ENCODE measurements around the gene ZNF354B. TPM values are rescaled to one million over a fixed set of nuclear protein-coding genes. Genes with fewer than 3 reads are reported as not detected.
"Not testable (repeated sequence)": the region's sequence is repeated elsewhere in the genome, so short reads cannot be mapped to it uniquely, and the experiment has no call there.

ZNF354B gene
- 10 to 100 TPM in 1 of 2 donors, 1 to 10 TPM in 1; 9.8 to 10.4 TPM for total RNA-seq
- long read RNA-seq, transcript ZNF354B-202 (4 exons, 763 nt): major isoform, 5 of 9 reads
- long read RNA-seq, partial matches to known transcripts: 0 of 9 reads
- long read RNA-seq, other reads (novel, unspliced or antisense): 2 of 9 reads

DNA sequence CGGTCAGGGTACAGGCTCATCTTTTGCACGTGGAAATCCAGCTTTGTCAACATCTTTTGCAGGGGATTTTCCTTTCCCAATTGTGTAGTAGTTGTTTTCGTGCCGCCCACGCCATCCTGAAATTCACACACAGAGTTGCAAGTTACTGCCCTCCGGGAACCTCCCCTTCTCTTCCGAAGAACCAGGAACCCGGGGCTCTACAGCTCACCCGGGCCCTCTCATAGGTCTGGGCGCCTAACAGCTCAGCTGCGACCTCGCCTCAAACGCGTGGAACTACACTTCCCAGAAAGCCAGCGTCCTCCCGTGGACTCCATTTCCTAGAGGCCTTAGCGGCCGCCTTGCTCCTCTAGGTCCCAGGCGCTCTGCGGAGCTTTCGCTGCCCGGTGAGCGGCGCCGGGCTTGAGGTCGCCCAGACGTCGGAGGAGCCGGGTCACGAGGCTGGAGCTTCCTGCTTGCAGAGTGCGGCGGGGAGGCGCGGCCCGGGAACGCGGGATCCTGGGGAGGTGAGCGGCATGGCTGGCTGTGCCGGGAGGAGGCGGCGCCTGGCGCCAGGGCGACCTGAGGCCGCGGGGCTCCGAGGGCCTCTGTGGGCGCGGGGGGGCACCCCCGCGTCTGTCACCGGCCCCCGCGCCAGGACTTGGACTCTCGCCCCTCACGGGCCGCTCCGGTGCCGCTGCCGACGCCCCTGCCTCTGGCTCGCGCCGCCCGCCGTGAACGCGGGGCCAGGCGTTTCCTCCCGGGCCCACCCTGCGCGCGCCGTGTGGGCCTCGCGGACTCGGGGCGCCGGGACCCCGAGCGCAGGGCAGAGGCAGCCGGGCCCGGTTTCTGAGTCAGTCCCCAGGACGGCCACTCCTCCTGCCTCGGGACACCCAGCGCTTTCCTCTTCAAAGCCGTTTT, at the start of gene ZNF354B:
ZNF354B (plus strand) TSS at position 329 of the 897 bp plus-strand sequence. CDS start 1,095 bp downstream, outside the sequence.
- DNase-seq (peak; percentile 92), ATAC-seq (peak; percentile 98)
- intact Hi-C loops (cut with DNase I, micrococcal nuclease): no loop called here

DNA sequence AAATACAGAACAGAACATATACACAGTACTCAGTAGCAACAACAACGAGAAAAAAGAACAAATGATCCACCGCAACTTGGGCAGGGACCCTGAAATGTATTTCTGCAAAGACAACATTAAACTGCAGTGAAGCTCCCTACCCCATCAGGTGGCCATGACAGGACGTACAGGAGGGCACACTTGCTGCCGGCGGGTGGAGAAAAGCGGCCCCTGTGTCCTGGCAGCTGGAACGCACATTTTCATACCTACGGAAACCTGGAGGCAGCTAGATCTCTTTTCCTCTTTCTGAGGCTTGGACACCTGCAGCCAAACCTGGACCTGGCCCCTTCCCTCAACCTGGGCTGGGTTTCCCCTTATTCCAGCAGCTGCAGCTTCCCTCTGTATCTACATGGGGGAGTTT, 42.2 kb upstream of the ZNF354B start:
- ATAC-seq (no peak), DNase-seq (no peak)
- intact Hi-C loops (cut with DNase I, micrococcal nuclease): no loop called here

GRCh38 chr5:178818094-178818493, 41.7 kb upstream of the ZNF354B start:
- DNase-seq (no peak), ATAC-seq (no peak)
- intact Hi-C loops (cut with DNase I, micrococcal nuclease): no loop called here

DNA sequence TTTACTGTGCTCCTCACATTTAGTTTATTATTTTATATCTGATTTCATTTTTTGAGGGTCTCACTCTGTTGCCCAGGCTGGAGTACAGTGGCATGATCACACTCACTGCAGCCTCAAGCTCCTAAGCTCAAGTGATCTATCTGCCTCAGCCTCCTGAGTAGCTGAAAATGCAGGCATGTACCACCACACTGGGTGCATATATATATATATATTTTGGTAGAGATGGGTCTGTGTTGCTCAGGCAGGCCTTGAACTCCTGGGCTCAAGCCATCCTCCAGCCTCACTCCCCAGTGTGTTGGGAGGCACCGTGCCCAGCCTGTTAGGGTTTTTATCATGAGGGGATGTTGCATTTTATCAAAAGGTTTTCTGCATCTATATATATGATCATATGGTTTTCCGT, 39.8 kb upstream of the ZNF354B start:
- ATAC-seq: no peak
- DNase-seq: no peak
- intact Hi-C loops (cut with DNase I, micrococcal nuclease): no loop called here

GRCh38 chr5:178825444-178825843, 34.3 kb upstream of the ZNF354B start:
- intact Hi-C loops (cut with DNase I, micrococcal nuclease): no loop called here
- DNase-seq (no peak), ATAC-seq (no peak)

DNA sequence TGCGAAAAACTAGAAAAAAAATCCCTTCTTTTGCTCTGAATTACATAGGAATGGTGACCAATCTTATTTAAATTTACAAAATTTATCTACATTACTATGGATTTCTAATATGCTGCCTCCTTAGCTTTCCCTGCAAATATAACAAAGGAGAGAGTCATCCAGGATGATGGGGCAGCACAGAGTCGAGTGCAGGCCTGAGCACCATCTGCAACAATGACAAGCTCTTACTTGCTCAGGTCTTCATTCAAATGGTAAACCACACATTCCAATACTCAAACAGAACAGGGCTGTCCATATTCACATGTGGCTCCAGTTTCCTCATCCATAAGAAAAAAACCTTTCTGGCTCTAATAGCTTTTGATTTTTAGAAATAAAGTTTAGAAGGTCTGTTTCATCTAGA, 33.5 kb upstream of the ZNF354B start:
- intact Hi-C loops (cut with DNase I, micrococcal nuclease): no loop called here
- ATAC-seq: no peak
- DNase-seq: no peak

DNA sequence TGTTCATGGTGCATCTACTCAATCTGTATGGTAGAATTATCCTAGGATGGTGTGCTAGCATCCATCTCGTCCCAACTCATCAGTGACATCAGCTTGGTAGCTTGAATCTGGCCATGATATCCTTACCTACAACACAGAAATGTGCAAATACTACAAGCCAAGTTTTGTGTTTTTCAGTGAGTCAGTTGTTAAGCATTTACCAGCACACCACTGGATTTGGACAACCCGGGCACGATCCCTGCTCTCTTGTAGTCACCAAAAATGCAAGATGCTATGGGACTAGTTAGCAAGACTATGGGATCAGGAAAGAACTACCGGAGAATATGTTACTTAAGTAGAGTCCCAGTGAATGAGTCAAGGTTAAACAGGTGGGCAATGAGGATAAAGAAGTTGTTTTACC, 32.1 kb upstream of the ZNF354B start:
- intact Hi-C loops (cut with DNase I, micrococcal nuclease): no loop called here
- DNase-seq: no peak
- ATAC-seq: no peak

DNA sequence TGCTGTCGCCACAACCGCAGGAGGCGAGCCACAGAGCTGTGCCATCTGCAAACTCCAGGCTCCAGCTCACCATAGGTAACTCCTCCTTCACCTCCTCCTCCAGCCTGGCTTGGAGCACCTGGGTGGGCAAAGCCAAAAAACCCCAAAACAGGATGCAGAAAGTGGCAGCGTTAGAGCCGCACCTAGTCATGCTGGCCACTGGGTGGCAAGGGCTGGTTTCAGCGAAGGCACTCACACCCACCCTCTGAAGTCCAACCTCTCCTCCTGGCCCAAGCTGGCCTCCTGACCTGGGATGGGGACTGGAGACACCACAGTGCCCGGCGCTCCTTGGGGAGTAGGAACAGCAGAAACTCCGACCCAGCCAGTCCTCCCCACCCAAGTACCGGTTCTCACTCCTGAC, 28.7 kb upstream of the ZNF354B start:
- no peak for DNase-seq
- ATAC-seq: no peak
- intact Hi-C loops (cut with DNase I, micrococcal nuclease): loop anchor here in 1 of 2 donors (10.0 kb wide), 1 partner anchor 86 kb away; no protein-coding TSS in a partner anchor

DNA sequence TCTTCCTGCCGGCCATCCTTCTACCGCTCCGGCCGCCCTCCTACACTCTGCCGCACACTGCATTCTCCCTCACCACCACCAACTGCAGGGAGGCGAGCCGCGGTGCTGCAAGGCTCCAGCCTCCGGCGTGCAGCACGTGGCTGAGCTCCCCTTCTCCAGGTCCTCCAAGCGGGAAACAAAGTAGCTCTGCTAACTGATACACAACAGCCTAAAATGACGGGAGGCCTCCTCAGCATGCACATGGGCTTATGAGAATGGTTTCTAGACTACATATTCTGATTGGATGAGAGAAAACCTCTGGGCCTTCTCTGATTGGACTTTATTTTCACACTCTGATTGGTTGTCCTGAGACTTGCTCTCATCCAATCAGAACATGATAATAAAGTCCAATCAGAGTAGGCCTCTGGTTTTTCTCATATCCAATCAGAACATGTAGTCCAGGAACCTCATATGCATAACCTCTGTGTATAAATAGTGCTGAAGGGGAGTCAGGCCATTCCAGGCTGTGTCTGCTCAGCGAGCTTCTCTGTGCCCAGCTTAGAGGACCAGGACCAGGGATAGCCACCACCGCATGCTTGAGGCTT, 27.0 kb upstream of the ZNF354B start:
- no peak for ATAC-seq
- intact Hi-C loops (cut with DNase I, micrococcal nuclease): loop anchor here in 1 of 2 donors (10.0 kb wide), 1 partner anchor 88 kb away; no protein-coding TSS in a partner anchor
- no peak for DNase-seq

- DNase-seq (no peak), ATAC-seq (no peak)
- intact Hi-C loops (cut with DNase I, micrococcal nuclease): loop anchor here in 1 of 2 donors (10.0 kb wide), 1 partner anchor 92 kb away; no protein-coding TSS in a partner anchor
Measured at GRCh38 chr5:178836628-178837027, 23.1 kb upstream of the ZNF354B start.

- not testable (repeated sequence) for ATAC-seq, DNase-seq
- intact Hi-C loops (cut with DNase I, micrococcal nuclease): loop anchor here in 1 of 2 donors (10.0 kb wide), 1 partner anchor 94 kb away; no protein-coding TSS in a partner anchor
Measured at GRCh38 chr5:178838695-178839318, 20.9 kb upstream of the ZNF354B start.

GRCh38 chr5:178839319-178839704, 20.4 kb upstream of the ZNF354B start:
- peak; percentile 59 for ATAC-seq
- peak; percentile 37 to 45 for DNase-seq
- intact Hi-C loops (cut with DNase I, micrococcal nuclease): loop anchor here in 1 of 2 donors (10.0 kb wide), 1 partner anchor 95 kb away; no protein-coding TSS in a partner anchor

- DNase-seq; ATAC-seq; intact Hi-C loops (cut with DNase I, micrococcal nuclease): not testable (repeated sequence)
Measured at GRCh38 chr5:178840399-178840798, 19.4 kb upstream of the ZNF354B start.

- ATAC-seq: no peak
- intact Hi-C loops (cut with DNase I, micrococcal nuclease): no loop called here
- DNase-seq: no peak
Measured at GRCh38 chr5:178849316-178849715, 10.4 kb upstream of the ZNF354B start.

- ATAC-seq: no peak
- intact Hi-C loops (cut with DNase I, micrococcal nuclease): no loop called here
- no peak for DNase-seq
Measured at GRCh38 chr5:178851951-178852350, 7.8 kb upstream of the ZNF354B start.

GRCh38 chr5:178854284-178854683, 5.5 kb upstream of the ZNF354B start:
- ATAC-seq (no peak), DNase-seq (no peak)
- intact Hi-C loops (cut with DNase I, micrococcal nuclease): no loop called here

GRCh38 chr5:178860615-178861014, 862 bp downstream of the ZNF354B start:
- peak; percentile 19 for ATAC-seq
- intact Hi-C loops (cut with DNase I, micrococcal nuclease): not testable (repeated sequence)

DNA sequence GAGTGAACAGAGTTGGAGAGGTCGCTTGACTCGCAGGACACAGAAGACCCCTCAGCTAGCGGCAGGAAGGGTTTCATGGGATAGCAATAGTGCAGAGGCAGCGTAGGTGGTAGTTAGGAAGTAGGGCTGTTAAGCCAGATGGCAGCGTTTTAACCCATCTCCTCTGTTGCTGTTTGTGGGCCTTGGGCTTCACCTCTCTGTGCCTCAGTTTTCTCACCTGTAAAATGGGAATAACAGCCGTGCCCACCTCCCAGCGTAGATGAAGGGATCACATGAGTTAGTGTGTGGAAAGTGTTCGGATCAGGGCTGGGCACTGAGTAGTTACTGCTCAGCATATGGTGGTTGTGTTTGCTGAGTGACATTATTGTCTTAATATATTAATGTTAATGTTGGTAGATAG, 1.9 kb downstream of the ZNF354B start:
- DNase-seq (no peak), ATAC-seq (no peak)

More at GRCh38 chr5:178860615-178861014, 862 bp downstream of the ZNF354B start:
- not testable (repeated sequence) for DNase-seq

DNA sequence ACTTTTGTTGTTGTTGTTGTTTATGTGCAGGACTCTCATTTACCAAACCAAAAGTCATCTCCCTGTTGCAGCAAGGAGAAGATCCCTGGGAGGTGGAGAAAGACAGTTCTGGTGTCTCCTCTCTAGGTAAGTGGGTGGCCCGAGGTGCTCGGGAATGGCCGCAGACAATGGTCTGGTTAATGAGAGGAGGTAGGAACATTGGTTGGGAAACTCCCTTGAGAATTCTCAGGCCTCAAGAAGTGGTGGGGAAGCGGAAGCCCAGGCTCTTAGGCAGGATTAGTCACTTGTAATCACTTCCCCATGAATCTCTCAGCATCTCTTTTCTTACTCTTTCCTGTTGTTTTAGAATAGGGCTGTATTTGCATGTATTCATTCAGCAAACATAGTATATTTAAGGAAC, 7.2 kb downstream of the ZNF354B start:
- no peak for DNase-seq
- intact Hi-C loops (cut with DNase I, micrococcal nuclease): no loop called here
- ATAC-seq: no peak

More for the DNA sequence above, 1.9 kb downstream of the ZNF354B start:
- intact Hi-C loops (cut with DNase I, micrococcal nuclease): no loop called here

Measured in left colon (tissue), 2 donors.